ENCODE results near the gene GAL3ST1.

GAL3ST1 gene

DNA sequence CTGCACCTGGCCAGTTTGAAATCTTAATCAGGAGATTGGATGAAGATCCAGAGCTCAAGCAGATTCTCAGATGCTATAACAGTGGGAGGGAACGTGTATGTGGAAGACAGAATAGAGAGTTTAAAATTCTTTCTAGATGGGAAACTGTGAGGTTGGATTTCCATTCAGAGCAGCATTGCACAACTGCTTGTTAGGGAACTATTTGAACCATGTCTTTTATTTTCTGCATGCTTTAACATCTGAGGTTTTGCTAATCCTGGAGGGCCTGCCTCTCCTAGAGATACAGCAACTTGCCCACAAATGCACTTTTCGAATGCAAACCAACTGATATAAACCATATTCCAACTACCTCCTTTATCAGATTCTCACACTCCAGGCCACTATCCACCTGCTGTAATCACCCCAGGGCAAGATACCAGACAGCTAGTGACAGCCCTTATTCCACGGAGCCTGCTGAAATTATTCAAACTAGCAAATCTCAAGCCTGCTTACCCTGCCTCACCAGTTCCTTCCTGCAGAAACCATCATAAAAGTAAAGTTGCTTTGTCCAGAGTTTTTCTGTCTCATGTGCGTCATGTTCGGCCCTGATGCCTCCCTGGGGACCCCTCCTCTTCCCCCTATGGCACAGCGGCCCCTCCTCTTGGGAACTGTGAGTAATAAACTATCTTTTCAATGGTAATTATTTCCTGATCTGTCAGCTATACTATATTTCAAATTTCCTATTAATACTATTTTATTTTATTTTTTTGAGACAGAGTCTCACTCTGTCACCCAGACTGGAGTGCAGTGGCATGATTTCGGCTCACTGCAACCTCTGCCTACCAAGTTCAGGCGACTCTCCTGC is 50.6 kb downstream of the GAL3ST1 start:
- DNase-seq, result no peak

GRCh38 chr22:30521368-30522156 is 52.9 kb downstream of the GAL3ST1 start:
- no peak for DNase-seq

- DNase-seq, result no peak
Observed at GRCh38 chr22:30519842-30520425, 54.5 kb downstream of the GAL3ST1 start.

DNA sequence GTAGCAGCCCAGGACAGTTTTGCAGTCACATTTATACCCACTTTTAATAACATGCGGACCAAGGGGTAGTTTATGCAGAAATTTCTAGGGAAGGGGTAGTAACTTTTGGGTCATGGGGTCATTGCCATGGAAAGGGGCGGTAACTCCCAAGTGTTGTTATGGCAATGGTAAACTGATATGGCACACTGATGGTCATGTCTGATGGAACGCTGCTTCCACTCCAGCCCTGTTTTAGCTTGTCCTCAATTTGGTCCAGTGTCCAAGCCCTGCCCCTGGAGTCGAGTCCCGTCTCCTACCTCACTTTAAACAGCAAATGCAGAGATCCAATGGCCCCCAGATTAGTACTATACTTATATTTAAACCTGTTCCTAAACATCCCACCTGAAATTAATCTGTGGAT is 57.7 kb downstream of the GAL3ST1 start:
- DNase-seq, result no peak

GRCh38 chr22:30516273-30516672 is 58.2 kb downstream of the GAL3ST1 start:
- no peak for DNase-seq

- no peak for DNase-seq
Observed at GRCh38 chr22:30514252-30514651, 60.2 kb downstream of the GAL3ST1 start.

GRCh38 chr22:30513462-30513861 is 61.0 kb downstream of the GAL3ST1 start:
- DNase-seq, result no peak

GRCh38 chr22:30511911-30512310 is 62.6 kb downstream of the GAL3ST1 start:
- no peak for DNase-seq

DNA sequence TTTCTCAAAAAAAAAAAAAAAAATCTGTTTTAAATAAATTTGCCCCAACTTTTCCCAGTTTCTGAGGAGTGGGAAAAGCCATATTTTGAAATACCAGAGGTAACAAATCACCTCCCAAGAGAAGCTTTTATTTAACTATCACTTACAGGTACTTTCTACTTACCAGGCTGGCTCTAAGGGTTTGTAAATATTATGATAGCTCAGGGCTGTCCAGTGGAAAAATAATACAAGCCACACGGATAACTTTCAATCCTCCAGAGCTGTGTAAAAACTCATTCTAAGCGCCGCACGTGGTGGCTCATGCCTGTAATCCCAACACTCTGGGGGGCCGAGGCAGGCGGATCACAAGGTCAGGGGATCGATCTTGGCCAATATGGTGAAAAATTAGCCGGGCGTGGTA is 63.4 kb downstream of the GAL3ST1 start:
- no peak for DNase-seq

- no peak for DNase-seq
Observed at GRCh38 chr22:30508216-30508615, 66.2 kb downstream of the GAL3ST1 start.

- DNase-seq, result no peak
Observed at GRCh38 chr22:30507670-30508069, 66.8 kb downstream of the GAL3ST1 start.

GRCh38 chr22:30506507-30506968 is 67.9 kb downstream of the GAL3ST1 start:
- DNase-seq, result no peak

All from activated CD4-positive, alpha-beta T cell treated with anti-CD3 and anti-CD28 coated beads, Interleukin-2, Interleukin-6, amounts not matched to agents 100 ng/mL and 50 ng/mL, durations not matched to agents 16 hours and 8 hours (primary cell).